HG03135 (cell line): ENCODE data around the gene BANP.
"Not testable (repeated sequence)": the region's sequence is repeated elsewhere in the genome, so short reads cannot be mapped to it uniquely, and the experiment has no call there.

Experiments used
- ATAC-seq: cut with Tn5 transposase; IDR thresholded peaks from one replicate; pipeline ENCODE4 v1.9.1; 2021; ENCODE audit warnings: mild to moderate bottlenecking, moderate library complexity; ENCODE audit not compliant: unreplicated experiment

The BANP gene, protein sequence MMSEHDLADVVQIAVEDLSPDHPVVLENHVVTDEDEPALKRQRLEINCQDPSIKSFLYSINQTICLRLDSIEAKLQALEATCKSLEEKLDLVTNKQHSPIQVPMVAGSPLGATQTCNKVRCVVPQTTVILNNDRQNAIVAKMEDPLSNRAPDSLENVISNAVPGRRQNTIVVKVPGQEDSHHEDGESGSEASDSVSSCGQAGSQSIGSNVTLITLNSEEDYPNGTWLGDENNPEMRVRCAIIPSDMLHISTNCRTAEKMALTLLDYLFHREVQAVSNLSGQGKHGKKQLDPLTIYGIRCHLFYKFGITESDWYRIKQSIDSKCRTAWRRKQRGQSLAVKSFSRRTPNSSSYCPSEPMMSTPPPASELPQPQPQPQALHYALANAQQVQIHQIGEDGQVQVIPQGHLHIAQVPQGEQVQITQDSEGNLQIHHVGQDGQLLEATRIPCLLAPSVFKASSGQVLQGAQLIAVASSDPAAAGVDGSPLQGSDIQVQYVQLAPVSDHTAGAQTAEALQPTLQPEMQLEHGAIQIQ

DNA sequence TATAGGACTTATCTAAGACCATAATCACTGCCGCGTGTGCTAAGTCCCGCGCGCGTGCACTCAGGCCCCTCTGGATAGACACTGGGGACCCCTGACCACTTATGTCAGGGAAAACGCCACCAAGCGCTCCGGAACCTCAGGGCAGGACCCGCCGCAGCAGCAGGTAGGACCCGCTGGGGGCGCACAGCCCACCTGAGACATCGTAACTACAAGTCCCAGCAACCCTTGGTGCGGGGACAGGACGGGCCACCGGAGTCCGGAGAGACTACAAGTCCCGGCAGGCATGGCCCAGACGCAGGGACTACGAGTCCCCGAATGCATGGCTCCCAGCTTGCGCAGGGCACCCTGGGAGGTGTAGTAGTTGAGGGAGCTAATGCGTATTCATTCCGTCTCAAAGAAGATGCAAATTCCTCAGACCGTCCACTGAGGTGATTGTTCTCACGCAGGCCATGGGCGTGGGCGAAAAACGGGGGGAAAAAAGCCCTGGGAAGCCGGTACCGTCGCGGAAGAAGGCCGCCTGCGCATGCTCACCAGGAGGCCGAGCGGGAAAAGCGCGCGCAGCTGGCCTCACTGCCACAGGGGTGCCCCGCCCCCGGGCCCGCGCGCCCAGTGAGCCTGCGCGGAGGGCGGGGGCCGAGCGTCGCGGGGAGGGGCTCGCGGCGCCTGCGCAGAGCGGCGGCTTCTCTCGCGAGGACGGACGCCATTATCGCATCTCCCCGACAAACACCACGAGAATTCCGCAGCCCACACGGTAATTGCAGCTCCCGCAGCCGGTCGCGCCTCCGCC, at the start of gene BANP:
Gene BANP, plus strand, starts transcription at position 670 of the 787 bp plus-strand sequence. CDS start 23,682 bp downstream, outside the sequence.
- peak; percentile 83 for ATAC-seq

DNA sequence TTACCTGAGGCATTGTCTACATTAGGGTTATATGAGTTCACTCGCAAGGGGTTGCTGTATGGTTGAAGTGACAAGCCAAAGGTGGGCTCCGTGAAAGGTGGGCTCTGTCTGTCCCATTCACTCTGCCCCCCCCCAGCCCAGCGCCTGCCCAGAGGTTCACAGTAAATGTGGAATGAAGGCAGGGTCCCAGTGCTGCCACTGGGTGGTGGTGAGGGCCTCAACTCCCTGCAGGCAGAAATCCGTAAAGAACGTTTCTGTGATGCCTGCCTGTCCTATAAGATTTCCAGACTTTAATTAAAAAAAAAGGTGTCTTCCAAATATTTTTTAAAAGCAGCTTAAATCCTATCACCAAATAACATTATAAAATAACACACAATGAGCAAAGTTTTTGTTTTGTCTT, 46.3 kb upstream of the BANP start:
- ATAC-seq: not testable (repeated sequence)

DNA sequence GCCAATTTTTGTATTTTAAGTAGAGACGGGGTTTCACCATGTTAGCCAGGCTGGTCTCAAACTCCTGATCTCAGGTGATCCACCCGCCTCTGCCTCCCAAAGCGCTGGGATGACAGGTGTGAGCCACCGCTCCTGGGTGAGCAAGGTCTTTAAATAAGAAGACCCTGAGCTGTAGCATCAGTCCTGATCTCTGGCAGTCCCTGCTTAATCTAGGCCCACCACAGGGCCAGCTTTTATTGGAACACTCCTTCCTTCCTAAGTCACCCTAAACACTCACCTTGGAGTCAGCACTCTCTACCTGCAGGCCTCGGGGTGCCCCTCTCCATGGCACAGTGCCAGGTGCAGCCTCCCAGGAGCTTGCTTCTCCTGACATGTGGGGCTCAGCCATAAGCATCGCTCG, 45.7 kb upstream of the BANP start:
- ATAC-seq: not testable (repeated sequence)

DNA sequence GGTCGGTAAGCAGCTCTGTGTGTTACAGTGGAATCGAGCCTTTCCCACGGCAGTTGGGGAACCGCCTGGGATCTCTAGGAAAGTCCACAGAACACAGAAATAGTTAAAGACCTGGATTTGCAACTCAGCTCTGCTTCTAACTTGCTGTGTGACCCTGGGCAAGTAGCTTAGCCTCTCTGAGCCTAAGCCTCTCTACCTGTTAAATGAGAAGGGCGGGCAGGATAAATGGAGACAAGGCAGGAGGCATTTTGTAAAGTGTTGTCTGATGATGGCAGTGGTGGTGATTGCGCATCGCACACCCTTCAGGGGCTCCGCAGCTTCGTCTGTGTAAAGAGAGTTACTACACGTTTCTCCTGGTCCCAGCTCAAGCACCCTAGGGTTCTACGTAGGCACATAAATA, 43.1 kb upstream of the BANP start:
- not testable (repeated sequence) for ATAC-seq

DNA sequence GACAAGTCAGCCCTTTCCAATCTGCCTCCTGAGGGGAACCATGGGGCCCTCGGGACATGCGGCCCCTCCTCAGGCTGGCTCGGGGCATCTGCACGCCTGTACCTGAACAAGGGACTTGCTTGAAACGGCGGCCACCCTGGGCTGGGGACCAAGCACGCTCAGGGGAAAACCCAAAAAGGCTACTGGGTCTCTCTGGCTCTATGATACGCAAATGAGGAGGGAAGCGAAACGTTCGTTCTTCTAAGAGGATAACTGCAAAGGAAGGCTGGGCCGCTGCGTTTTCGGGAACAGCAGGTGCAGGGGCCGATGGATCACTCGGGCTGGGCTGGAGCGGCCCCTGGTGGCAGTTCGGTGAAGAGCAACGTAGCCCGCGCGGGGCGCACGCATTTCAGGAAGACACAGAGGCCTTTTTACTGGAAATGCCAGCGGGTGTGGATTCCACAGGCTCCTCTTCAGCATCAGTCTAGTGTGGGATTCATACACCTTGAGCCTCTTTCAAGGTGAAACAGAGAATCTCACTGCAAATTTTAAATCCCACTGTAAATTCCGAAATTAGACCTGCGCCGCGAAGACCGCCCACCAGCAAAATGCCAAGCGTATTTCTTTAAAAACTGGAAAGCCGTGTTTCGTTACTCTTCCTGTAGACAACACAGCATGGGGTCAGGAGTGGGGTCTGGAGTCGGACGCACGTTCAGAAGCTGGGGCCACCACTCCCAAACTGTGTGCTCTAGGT, 41.9 kb upstream of the BANP start:
- peak; percentile 68 for ATAC-seq

DNA sequence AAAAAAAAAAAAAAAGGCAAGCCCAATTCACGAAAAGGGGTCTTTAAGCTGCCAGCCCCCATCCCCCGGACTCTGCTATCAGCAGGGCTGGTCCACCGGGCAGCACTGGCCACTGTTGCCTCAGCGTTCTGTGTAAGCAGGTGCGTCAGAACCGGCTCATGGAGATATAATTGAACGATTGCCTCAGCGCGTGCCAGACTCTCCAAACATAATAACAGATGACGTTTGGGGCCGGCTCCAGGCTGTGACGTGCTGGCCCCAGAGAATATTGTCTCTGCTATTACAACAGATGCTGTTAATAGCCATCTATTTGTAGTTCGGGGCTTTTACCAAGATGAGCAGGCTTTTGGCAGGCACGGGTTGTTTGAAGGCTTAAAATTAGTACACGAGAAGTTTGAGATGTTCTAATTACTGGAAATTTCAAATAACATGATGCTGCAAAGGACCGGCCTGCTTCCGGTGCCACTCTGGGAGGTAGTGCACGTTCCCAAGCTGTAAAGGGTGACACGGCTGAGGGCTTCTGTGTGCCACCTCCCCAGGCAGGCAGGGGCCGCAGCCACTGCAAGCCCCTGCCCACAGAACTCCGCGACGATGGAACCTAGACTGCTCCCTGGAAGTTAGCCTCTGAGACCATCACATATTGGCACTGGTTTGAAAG, 40.0 kb upstream of the BANP start:
- ATAC-seq: not testable (repeated sequence)

DNA sequence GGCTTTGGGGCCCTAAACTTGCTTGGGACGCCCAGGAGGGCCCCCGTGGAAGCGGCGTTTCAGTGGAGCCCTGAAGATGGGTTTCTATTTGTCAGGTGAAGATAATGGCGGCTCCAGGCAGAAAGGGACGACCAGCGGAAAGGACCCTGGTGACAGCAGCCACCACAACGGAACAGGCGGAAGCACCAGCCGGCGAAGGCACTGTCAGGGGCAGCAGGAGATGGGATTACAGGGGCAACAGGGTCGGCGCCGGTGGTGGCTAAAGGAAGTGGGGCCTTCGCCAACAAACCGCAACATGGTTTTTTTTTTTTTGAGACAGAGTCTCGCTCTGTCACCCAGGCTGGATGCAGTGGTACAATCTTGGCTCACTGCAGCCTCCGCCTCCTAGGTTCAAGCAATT, 38.5 kb upstream of the BANP start:
- ATAC-seq: not testable (repeated sequence)

DNA sequence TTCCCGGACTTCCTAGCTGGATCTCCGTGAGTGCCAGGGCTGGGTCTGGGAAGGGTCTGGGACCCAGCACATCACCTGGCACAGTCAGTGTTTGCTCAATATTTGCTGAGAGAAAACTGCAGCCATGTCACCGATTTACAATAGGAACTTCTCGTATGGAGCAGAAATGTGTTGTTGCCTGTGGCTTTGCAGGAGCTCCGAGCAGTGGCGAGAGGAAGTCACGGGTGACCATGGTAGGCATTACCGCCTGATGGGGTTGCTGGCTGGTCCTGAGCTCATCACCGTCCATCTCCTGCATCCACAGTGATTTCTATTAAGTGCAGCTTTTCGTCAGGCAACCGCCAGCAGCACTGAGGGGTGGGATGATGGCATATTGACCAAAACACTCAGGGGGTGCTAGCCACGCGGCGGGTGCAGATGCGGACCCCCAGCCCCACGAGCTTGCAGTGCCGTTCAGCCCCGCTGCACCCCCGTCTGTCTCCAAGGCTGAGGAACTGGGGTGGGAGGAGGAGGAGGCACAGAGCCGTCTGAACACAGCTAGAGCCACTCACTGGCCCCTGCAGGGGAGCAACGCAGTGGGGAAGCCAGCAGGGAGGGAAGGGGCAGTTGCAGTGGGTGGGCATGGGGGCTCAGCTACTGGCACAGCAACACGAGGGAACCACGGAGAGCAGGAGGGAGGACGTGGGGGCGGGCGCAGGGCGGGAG, 37.1 kb upstream of the BANP start:
- not testable (repeated sequence) for ATAC-seq

DNA sequence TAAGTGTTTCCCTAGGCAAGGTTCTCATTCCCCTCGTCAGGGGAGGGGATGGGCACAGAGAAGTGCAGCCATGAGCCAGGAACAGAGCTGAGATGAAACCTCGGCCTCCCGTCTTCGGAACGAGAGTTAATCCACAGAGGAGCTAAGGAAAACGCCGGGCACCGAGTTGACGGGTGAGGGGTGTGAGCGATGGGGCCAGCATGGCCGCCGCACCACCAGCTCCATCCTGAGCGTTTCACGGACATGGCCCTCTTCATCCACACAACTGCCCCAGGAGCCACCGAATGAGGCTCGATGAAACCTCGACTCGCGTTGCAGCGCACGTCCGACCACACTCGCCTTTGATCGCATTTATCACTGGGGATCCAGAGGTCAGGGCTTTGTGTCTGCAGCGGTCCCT, 36.4 kb upstream of the BANP start:
- ATAC-seq: no peak

DNA sequence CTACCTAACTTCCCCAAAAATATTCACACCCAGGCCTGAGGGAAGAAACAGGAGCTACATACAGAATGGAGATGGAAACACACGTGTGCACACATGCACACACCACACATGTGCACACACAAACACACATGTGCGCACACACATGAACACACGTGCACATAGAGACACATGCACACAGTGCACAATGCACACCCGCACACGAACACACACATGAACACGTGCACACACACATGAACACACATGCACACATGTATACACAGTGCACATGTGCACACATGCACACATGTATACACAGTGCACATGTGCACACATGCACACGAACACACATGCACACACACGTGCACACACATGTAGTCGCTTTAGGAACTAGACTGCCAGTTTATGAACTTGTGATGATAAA, 33.7 kb upstream of the BANP start:
- ATAC-seq: no peak

DNA sequence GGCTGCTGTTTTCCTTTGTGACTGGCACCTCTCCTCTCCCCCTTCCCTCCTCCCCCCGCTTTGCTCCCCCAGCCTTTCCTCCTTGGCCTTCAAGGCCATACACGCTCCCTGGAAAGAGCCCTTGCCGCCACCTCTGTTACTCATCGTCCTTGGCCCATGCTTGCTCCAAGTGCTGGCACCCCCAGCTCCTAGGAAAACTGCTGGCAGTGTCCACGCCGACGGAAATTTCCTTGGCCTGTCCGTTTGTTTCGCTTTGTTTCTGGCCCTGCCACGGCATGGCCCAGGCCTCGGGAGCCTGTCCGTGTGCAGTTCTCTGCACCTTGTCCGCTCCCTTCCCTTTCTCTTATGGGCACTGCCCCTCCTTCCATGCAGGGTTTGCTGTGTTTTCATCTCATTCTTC, 32.9 kb upstream of the BANP start:
- no peak for ATAC-seq

DNA sequence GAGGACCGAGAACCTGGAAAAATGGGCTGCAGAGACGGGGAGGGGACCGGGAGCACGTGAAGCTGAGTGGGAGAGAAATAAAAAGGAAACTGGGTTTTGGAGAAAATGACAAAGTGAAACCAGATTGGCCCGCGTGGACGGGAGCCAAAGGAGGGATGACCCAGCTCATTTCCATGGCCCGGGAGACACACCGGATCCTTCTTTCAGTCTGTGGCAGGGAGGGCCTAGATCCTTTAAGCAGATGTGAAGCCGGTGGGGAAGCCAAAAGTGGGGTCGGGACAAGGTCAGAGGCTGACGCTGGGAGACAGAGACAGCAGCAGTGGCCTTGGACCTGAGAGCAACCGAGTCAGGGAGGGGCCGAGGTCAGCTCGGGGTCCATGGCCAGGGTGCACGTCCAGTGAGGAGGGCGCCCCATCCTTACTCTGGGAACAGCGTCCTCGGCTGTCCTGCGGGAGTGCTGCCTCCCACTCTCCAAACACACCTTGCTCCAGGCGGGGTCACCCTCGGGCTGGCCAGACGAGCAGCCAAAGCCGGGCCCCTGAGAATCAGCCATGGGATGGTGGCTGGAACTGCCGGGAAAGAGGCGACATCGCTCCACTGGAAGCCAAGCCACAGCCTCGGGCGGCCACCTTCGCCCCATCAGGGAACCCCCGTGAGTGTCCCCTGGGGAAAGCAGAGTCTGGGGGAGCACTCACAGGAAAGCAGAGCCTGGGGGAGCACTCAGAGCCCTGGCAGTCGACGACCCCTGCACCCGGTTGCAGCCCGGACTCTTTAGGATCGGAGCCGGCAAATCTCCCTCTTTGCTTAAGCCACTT, 32.2 kb upstream of the BANP start:
- no peak for ATAC-seq

DNA sequence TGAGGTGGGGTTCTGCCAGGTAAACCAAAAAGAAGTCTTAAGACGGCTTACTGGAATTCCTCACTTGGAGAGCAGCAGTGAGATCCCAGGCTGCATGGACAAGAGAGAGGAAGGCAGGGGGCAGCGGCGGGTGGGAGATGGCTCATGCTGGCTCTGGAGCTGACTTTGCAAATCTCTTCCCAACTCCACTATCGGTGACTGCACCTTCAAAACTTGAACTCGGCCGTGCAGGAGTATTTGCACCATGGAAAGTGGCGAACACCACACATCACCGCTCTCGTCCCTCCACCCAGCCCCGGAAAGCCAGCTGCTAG, 31.6 kb upstream of the BANP start:
- ATAC-seq: no peak

DNA sequence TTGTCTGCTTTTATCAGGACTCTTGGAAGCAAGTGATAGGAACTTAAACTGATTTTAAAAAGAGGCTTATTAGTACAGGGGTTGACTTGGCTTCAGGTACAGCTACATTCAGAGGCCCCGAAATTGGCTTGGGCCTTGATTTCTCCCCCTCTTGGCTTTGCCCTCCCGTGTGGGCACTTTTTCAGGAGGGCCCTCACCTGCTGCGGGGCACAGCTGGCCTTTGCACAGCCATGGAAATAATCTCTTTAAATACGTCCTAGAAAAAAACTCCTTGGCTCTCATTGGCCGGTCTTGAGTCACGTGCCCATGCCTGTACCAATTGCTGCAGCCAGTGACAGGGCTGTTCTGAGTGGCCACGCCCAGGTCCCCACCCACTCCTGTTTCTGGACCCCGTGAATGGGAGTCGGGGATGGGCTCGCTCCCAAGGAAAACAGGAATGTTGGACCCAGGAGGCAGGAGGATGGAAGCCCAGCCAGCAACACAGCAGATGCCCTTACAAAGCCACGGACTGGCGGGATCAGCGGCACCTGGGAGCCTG, 29.9 kb upstream of the BANP start:
- no peak for ATAC-seq

DNA sequence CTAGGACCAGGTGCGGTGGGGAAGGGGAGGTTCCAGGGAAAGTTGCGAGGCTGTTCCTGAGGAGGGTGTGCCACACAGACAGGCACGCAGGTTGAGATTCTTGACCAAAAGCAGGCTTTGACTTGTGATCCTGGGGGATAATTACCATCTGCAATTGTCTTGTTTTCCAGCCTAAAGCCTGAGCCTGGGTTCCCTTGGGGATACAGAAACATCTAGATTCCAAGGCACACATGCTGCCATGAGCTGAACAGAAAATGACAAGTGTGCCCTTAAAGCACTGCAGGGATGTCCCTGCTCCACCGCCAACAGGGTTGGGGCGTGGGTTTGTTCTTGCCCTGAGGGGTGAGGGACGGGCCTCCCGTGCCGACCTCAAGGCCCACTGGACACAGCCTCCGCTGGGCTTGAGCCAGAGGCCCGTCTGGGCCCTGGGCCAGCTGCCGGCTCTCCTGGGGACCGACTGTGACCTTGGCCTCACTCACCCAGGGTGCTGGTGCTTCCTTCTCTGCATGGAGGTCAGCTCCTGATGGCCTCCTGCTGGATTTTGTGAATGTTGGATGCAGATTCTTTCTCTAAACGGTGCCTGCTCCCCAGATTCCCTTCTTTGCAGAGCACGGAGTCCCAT, 28.9 kb upstream of the BANP start:
- ATAC-seq: no peak

DNA sequence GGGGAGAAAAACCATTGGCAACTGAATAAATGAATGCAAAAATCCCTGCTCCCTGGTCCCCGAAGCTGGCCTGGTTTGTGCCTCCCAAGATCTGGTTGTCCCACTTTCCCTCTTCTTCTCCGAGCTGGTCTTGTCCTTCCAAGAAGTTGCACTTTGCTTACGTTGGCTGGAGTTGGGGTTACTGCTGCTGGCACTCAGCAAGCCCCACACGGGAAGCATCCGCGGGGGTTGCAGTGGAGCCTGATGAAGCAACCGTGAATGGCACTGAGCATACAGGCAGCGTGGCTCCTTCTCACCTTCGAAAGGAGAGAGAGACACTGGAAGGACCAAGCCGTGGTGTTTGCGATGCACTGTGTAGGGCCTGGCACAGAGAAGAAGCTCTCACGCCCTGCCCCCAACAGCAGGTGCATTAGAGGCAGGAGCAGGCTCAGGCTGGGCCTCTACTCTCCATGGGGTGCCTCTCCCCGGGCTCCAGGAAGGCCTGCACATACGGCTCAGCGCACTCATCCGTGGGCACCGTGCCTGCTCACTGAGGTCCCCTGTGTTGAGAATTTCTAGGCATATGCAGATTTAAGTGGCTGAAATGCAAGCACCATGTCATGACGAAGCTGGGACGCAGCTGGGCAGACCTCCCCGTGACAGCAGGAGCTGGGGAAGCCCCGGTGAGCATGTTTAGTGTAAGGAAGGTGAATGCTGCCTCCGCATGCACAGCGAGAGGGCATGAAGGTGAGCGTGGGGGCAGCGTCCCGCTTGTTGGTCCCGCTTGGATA, 27.0 kb upstream of the BANP start:
- ATAC-seq: no peak

DNA sequence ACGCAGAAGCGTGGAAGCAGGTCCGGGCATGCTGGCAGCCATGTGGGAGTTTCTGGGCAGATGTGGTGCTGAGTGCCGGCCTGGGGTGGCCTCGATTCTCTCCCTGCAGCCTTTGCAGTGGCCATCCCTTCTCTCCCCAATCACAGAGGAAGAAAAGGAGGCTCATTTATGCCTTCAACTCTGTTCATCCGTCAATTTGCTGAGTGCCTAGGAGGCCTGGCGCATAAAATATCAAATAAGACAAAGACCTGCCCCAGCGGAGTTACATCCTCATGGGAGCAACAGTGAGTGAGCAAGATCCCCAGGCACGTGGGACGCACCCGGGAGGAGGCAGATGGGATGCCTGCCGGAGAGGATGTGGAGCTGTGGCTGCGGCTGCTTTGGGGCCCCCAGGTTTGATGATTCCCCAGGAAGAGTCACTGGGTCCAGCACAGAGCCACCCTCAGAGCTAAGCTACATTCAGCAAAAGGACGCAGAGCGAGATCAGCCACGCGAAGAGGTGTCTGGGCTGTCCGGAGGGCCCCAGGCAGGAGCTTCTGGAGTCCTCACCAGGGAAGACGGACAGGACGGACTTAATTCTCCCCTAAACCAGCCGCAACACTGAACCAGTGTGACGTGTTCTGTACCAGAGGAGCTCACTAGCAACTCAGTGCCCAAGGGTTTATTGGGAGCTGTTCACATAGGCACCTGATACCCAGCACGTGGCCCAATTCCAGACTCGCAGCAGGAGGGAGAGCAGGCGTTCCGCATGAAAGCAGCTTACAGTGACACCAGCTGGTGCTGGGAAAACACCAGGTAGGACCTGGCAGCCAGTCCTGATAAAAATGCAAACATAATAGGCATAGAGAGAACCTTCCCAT, 26.2 kb upstream of the BANP start:
- no peak for ATAC-seq
